Measurements from ENCODE around the gene SYT14.

Gene SYT14

DNA sequence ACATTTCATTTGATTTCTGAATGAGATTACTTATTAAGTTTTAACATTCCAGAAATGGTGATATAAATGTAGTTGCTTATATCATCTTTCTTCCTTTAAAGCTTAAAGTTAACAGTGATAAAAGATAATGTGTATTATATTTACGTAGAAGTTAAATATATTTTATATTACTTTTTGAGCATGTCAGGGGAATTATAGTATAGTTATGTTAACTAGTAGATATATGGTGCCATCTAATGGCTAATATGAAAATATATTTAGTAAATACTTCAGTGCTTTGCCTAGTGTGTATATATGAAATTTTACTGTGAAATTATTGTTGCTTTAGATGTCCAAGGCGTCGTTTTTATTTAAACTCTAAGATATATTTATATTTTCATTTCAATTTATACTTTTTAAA lies 51.5 kb downstream of the SYT14 start:
- H3K9me3 ChIP-seq (ENCODE audit: control insufficient read depth, low read length): no peaks in the 10 kb centered on the region
- DNase-seq (ENCODE audit: low read depth): peak; percentile 77
- H3K4me3 ChIP-seq (ENCODE audit: low read length): no peak overlapping the region
- H3K4me1 ChIP-seq (ENCODE audit: control insufficient read depth, insufficient read depth, low read length): peaks cover 7% of the 10 kb centered on the region
- no peaks in the 10 kb centered on the region for H3K36me3 ChIP-seq (ENCODE audit: control insufficient read depth, insufficient read depth, low read length, severe bottlenecking)
- no peak overlapping the region for H3K9ac ChIP-seq (ENCODE audit: low read length)
- no peaks in the 10 kb centered on the region for H3K27me3 ChIP-seq (replicated peaks; ENCODE audit: control insufficient read depth, insufficient read depth, low read length)

DNA sequence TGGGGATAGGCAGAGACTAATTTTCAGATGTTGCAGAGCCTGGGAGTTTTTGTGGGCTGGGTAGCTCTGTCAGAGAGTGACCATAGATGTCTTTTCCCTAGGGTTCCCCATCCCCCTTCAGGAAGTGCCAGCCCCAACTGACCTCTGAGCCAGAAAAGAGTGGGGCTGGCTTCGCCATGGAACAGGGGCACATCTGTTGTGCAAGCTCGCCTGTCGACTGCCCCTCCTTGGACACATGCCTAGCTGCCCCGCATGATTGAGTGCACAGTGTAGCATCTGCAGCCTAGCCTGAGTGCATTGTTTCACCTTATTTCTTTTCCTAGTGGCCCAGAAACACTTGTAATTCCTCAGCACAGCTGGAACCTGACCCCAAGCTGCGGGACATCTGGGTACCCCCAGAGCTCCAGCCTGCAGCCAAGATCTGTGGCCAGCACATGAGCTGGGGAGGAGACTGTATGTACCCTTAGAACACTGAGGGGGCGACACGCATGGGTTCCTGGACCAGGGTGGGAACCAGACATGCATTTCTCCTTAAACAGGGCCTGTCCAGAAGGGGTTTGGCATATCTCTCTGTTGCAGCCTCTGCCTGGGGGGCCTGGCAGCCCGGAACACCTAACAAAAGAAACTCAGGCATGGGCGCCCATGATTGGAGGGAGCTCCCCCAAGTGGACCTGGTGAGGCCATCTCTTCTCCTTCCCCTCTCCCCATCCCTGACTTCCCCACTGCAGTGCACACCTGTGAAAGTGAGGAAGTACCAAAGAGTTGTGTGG lies 55.2 kb downstream of the SYT14 start:
- no peaks in the 10 kb centered on the region for H3K27me3 ChIP-seq (replicated peaks; ENCODE audit: control insufficient read depth, insufficient read depth, low read length)
- H3K4me1 ChIP-seq (ENCODE audit: control insufficient read depth, insufficient read depth, low read length): peaks cover 7% of the 10 kb centered on the region
- no peak for DNase-seq (ENCODE audit: low read depth)
- no peaks in the 10 kb centered on the region for H3K36me3 ChIP-seq (ENCODE audit: control insufficient read depth, insufficient read depth, low read length, severe bottlenecking)
- no peaks in the 10 kb centered on the region for H3K9me3 ChIP-seq (ENCODE audit: control insufficient read depth, low read length)
- H3K9ac ChIP-seq (ENCODE audit: low read length): no peak overlapping the region
- H3K4me3 ChIP-seq (ENCODE audit: low read length): no peak overlapping the region

DNA sequence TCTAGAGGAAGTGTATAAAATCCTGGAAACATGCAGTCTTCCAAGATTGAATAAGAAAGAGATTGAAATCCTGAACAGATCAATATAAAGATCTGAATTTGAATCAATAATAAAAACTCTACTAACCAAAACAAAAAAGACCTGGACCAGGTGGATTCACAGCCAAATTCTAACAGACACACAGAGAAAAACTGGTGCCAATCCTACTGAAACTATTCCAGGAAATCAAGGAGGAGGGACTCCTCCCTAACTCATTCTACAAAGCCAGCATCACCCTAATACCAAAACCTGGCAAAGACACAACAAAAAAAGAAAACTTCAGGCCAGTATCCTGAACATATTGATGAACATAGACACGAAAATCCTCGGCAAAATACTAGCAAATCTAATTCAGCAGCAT lies 58.3 kb downstream of the SYT14 start:
- Histone ChIP-seq H3K36me3 (ENCODE audit: control insufficient read depth, insufficient read depth, low read length, severe bottlenecking) (no peaks in the 10 kb centered on the region), H3K27me3 (replicated peaks; ENCODE audit: control insufficient read depth, insufficient read depth, low read length) (no peaks in the 10 kb centered on the region), H3K9me3 (ENCODE audit: control insufficient read depth, low read length) (no peaks in the 10 kb centered on the region), H3K9ac (ENCODE audit: low read length) (no peak overlapping the region), H3K4me3 (ENCODE audit: low read length) (no peak overlapping the region), H3K4me1 (ENCODE audit: control insufficient read depth, insufficient read depth, low read length) (peaks cover 7% of the 10 kb centered on the region)
- DNase-seq (ENCODE audit: low read depth): no peak

DNA sequence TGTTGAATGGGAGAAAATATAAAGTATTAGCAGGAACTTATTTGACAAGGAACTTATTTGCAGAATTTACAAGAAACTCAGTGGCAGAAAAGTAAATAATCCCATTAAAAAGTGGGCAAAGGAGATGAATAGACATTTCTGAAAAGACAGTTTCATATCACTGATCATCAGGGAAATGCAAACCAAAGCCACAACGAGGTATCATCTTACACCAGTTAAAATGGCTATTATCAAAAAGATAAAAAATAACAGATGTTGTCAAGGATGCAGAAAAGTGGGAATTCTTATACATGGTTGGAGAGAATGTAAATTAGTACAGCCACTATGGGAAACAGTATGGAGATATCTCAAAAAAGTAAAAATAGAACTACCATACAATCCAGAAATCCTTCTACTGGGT lies 61.0 kb downstream of the SYT14 start:
- H3K4me1 ChIP-seq (ENCODE audit: control insufficient read depth, insufficient read depth, low read length): no peaks in the 10 kb centered on the region
- no peak overlapping the region for H3K9ac ChIP-seq (ENCODE audit: low read length)
- H3K9me3 ChIP-seq (ENCODE audit: control insufficient read depth, low read length): no peaks in the 10 kb centered on the region
- no peak for DNase-seq (ENCODE audit: low read depth)
- H3K27me3 ChIP-seq (replicated peaks; ENCODE audit: control insufficient read depth, insufficient read depth, low read length): no peaks in the 10 kb centered on the region
- H3K4me3 ChIP-seq (ENCODE audit: low read length): no peak overlapping the region
- H3K36me3 ChIP-seq (ENCODE audit: control insufficient read depth, insufficient read depth, low read length, severe bottlenecking): no peaks in the 10 kb centered on the region

DNA sequence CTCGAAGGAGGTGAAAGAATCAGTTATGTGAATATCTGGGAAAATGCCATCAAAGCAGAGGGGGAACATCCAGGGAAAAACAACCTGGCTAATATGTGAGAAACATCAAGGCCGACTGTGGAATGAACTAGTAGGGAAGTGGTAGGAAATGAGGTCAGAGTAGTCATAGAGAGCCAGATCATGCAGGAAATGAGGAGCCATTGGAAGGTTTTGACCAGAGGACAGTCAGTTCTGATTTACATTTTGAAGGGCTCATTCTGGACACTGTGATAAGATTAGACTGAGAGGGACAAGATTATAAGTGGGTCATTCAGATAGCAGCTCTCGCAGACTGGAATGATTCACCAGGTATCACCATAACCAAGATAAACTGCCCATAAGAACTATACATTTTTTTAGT lies 63.7 kb downstream of the SYT14 start:
- DNase-seq (ENCODE audit: low read depth): no peak
- H3K36me3 ChIP-seq (ENCODE audit: control insufficient read depth, insufficient read depth, low read length, severe bottlenecking): no peaks in the 10 kb centered on the region
- H3K9me3 ChIP-seq (ENCODE audit: control insufficient read depth, low read length): no peaks in the 10 kb centered on the region
- H3K9ac ChIP-seq (ENCODE audit: low read length): no peak overlapping the region
- no peaks in the 10 kb centered on the region for H3K27me3 ChIP-seq (replicated peaks; ENCODE audit: control insufficient read depth, insufficient read depth, low read length)
- no peak overlapping the region for H3K4me3 ChIP-seq (ENCODE audit: low read length)
- H3K4me1 ChIP-seq (ENCODE audit: control insufficient read depth, insufficient read depth, low read length): no peaks in the 10 kb centered on the region

DNA sequence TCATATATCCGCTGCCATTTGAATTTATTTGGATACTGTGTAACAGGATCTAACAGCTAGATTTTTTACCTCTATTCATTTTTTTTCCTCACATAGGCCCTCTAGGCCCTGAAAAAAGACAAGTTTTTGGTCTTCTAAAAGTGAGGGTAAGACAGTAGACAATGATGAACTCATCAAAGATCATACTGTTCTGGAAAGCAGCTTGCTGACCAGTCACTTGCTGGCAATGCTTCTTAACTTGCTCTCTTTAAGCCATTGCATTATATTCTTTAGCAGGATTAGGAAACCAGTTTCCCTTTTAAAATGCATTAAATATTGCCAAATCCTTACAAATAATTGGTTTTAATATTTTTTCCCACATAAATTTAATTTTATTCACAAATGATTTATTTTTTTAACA lies 65.5 kb downstream of the SYT14 start:
- H3K9me3 ChIP-seq (ENCODE audit: control insufficient read depth, low read length): no peaks in the 10 kb centered on the region
- H3K4me1 ChIP-seq (ENCODE audit: control insufficient read depth, insufficient read depth, low read length): no peaks in the 10 kb centered on the region
- H3K4me3 ChIP-seq (ENCODE audit: low read length): no peak overlapping the region
- no peaks in the 10 kb centered on the region for H3K27me3 ChIP-seq (replicated peaks; ENCODE audit: control insufficient read depth, insufficient read depth, low read length)
- DNase-seq (ENCODE audit: low read depth): peak; percentile 20
- no peaks in the 10 kb centered on the region for H3K36me3 ChIP-seq (ENCODE audit: control insufficient read depth, insufficient read depth, low read length, severe bottlenecking)
- H3K9ac ChIP-seq (ENCODE audit: low read length): no peak overlapping the region

DNA sequence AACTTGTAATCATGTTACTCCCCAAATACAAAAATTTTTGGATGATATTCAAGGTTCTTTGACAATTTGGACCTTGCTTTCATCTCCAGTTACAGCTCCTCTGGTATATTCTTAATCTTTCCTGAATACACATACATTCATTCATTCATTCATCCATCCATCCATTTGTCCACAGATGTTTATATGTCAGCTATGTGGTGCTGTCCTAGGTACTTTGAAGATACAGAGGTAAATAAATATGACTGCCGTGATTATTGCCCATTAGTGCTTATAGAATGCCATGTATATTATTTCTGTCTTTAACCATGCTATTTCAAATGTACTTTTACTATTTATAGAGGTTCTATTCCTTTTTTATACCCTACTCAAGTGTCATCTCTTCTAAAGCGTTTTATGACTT lies 72.1 kb downstream of the SYT14 start:
- H3K4me1 ChIP-seq (ENCODE audit: control insufficient read depth, insufficient read depth, low read length): no peaks in the 10 kb centered on the region
- H3K9ac ChIP-seq (ENCODE audit: low read length): no peak overlapping the region
- H3K36me3 ChIP-seq (ENCODE audit: control insufficient read depth, insufficient read depth, low read length, severe bottlenecking): no peaks in the 10 kb centered on the region
- peaks cover 9% of the 10 kb centered on the region for H3K9me3 ChIP-seq (ENCODE audit: control insufficient read depth, low read length)
- DNase-seq (ENCODE audit: low read depth): no peak
- no peaks in the 10 kb centered on the region for H3K27me3 ChIP-seq (replicated peaks; ENCODE audit: control insufficient read depth, insufficient read depth, low read length)
- H3K4me3 ChIP-seq (ENCODE audit: low read length): no peak overlapping the region

DNA sequence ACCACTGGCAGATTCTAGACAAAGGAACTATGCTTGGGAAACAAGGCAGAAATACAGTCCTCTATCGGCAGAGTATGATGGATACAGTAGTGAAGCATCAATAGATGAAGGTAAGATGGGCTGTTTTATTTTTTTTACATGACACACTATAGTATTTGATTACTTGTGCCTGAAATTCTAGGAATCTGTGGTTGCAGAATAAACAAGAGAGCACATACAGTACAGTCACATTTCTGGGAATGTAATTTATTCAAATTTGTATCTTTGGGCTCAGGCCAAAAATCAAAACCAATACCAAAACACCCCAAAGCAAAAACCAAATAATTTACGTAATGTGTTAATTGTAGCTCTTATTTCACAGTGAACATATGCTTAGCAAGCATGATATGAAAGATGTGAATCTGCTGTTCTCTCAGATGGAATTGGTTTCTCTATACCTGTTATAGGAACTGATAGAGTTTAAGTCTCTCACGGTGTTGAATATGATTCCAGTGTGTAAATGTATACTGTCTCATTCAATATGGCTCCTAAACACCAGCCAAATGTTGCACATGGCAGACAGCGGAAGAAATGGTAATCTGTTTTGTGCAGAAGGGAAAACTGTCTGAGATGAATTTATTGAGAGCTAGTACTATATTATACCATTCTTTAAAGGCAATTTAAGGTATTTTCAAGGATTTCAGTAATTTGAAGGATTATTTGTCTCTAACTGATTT lies 83.3 kb downstream of the SYT14 start:
- Histone ChIP-seq H3K4me1 (ENCODE audit: control insufficient read depth, insufficient read depth, low read length) (no peaks in the 10 kb centered on the region), H3K4me3 (ENCODE audit: low read length) (no peak overlapping the region), H3K27me3 (replicated peaks; ENCODE audit: control insufficient read depth, insufficient read depth, low read length) (no peaks in the 10 kb centered on the region), H3K9me3 (ENCODE audit: control insufficient read depth, low read length) (no peaks in the 10 kb centered on the region), H3K9ac (ENCODE audit: low read length) (no peak overlapping the region), H3K36me3 (ENCODE audit: control insufficient read depth, insufficient read depth, low read length, severe bottlenecking) (no peaks in the 10 kb centered on the region)
- no peak for DNase-seq (ENCODE audit: low read depth)

DNA sequence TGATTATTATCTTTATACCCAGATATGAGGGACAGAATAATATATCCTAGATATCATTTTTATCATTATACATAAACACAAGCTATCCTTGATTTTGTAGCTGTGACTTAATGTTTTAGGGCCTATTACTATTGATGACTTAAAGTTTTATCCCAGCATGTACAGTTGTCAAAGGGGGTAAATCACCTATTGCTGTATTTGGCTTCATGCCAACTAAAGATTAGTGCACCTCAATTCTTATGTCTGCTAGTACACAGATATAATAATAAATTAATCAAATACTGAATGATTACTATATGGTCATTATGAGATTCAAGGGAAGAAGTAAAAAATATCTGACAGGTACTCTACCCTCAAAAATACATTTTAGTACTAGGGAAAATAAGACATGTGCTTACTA lies 84.0 kb downstream of the SYT14 start:
- DNase-seq (ENCODE audit: low read depth): no peak
- Histone ChIP-seq H3K27me3 (replicated peaks; ENCODE audit: control insufficient read depth, insufficient read depth, low read length) (no peaks in the 10 kb centered on the region), H3K9me3 (ENCODE audit: control insufficient read depth, low read length) (no peaks in the 10 kb centered on the region), H3K4me1 (ENCODE audit: control insufficient read depth, insufficient read depth, low read length) (no peaks in the 10 kb centered on the region), H3K4me3 (ENCODE audit: low read length) (no peak overlapping the region), H3K9ac (ENCODE audit: low read length) (no peak overlapping the region), H3K36me3 (ENCODE audit: control insufficient read depth, insufficient read depth, low read length, severe bottlenecking) (no peaks in the 10 kb centered on the region)

DNA sequence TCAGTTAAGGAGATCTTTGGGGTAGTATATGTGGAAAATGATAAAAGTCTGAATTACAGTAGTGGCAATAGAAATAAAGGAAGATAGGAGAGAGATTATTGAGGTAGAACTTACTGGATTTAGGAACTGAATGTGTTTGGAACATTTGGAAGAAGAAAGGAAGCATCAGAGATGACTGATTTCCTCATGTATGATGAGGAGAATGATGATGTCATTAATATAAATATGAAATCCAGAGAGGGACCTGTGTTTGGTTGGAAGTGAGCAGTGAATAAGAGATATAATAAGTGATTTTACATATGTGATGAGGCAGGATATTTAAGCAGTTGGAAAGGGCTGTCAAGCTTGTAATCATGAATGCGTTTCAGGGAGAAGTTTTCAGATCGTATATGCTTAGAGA lies 86.3 kb downstream of the SYT14 start:
- DNase-seq (ENCODE audit: low read depth): no peak
- Histone ChIP-seq H3K36me3 (ENCODE audit: control insufficient read depth, insufficient read depth, low read length, severe bottlenecking) (no peaks in the 10 kb centered on the region), H3K4me1 (ENCODE audit: control insufficient read depth, insufficient read depth, low read length) (no peaks in the 10 kb centered on the region), H3K4me3 (ENCODE audit: low read length) (no peak overlapping the region), H3K9me3 (ENCODE audit: control insufficient read depth, low read length) (no peaks in the 10 kb centered on the region), H3K9ac (ENCODE audit: low read length) (no peak overlapping the region), H3K27me3 (replicated peaks; ENCODE audit: control insufficient read depth, insufficient read depth, low read length) (no peaks in the 10 kb centered on the region)

DNA sequence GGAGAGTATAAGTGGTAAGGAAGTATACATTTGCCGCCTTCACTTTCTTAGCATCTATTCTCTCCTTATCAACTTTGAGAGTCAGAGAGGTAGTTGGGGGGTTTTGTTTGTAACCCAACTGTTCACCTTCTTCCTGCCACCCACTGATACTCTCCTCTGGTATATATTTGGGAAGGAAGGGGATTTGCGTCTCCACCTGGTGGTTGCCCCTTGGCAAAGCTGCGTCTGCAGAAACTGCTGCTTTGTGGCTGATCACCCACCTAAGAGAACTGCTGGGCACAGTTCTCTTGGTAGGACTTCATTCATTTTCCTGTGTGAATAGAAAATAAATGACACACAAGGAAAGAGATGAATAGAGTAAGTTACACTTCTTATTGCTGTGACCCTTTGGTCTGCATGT lies 87.0 kb downstream of the SYT14 start:
- no peaks in the 10 kb centered on the region for H3K9me3 ChIP-seq (ENCODE audit: control insufficient read depth, low read length)
- DNase-seq (ENCODE audit: low read depth): no peak
- H3K36me3 ChIP-seq (ENCODE audit: control insufficient read depth, insufficient read depth, low read length, severe bottlenecking): no peaks in the 10 kb centered on the region
- no peak overlapping the region for H3K9ac ChIP-seq (ENCODE audit: low read length)
- no peak overlapping the region for H3K4me3 ChIP-seq (ENCODE audit: low read length)
- H3K27me3 ChIP-seq (replicated peaks; ENCODE audit: control insufficient read depth, insufficient read depth, low read length): no peaks in the 10 kb centered on the region
- H3K4me1 ChIP-seq (ENCODE audit: control insufficient read depth, insufficient read depth, low read length): no peaks in the 10 kb centered on the region
